CD4-positive, alpha-beta T cell treated with Interleukin-12 subunit alpha and Interleukin-12 subunit beta, for 1 hour (primary cell): Measurements from ENCODE around the gene RMC1.
"Not testable (repeated sequence)": the region's sequence is repeated elsewhere in the genome, so short reads cannot be mapped to it uniquely, and the experiment has no call there.

Experiments
- DNase-seq: peaks from one replicate; pipeline ENCODE4 v3.0.0-alpha.2; 2020

RMC1 gene

GRCh38 chr18:23498877-23499276 is 4.4 kb upstream of the RMC1 start:
- peak; percentile 81 for DNase-seq

GRCh38 chr18:23499291-23499781 is 4.0 kb upstream of the RMC1 start:
- DNase-seq, result no peak

- DNase-seq, result no peak
These were observed 1.7 kb upstream of the RMC1 start for GRCh38 chr18:23501626-23502025.

GRCh38 chr18:23502516-23503037 is 734 bp upstream of the RMC1 start:
- no peak for DNase-seq

GRCh38 chr18:23503963-23504344 is 643 bp downstream of the RMC1 start:
- DNase-seq, result peak; percentile 16

- DNase-seq, result peak; percentile 39
These were observed 1.4 kb downstream of the RMC1 start for GRCh38 chr18:23504720-23505119.

GRCh38 chr18:23506393-23506792 is 3.1 kb downstream of the RMC1 start:
- DNase-seq, result no peak

- DNase-seq, result not testable (repeated sequence)
These were observed 7.6 kb downstream of the RMC1 start for GRCh38 chr18:23510923-23511322.

GRCh38 chr18:23512216-23512615 is 8.9 kb downstream of the RMC1 start:
- not testable (repeated sequence) for DNase-seq

- no peak for DNase-seq
These were observed 9.3 kb downstream of the RMC1 start for GRCh38 chr18:23512641-23513040.

GRCh38 chr18:23515911-23516546 is 12.7 kb downstream of the RMC1 start:
- peak; percentile 83 for DNase-seq

GRCh38 chr18:23519734-23520133 is 16.4 kb downstream of the RMC1 start:
- DNase-seq, result no peak

- DNase-seq, result no peak
These were observed 18.0 kb downstream of the RMC1 start for GRCh38 chr18:23521271-23521670.

GRCh38 chr18:23521907-23522306 is 18.6 kb downstream of the RMC1 start:
- DNase-seq, result no peak

- no peak for DNase-seq
These were observed 20.3 kb downstream of the RMC1 start for GRCh38 chr18:23523429-23524212.

- no peak for DNase-seq
These were observed 20.9 kb downstream of the RMC1 start for GRCh38 chr18:23524213-23524707.

- no peak for DNase-seq
These were observed 23.3 kb downstream of the RMC1 start for GRCh38 chr18:23526501-23527063.

GRCh38 chr18:23528580-23529472 is 25.5 kb downstream of the RMC1 start:
- no peak for DNase-seq

- no peak for DNase-seq
These were observed 26.3 kb downstream of the RMC1 start for GRCh38 chr18:23529604-23530003.

- no peak for DNase-seq
These were observed 26.9 kb downstream of the RMC1 start for GRCh38 chr18:23530195-23530594.

- no peak for DNase-seq
These were observed 28.6 kb downstream of the RMC1 start for GRCh38 chr18:23531912-23532311.

- DNase-seq, result no peak
These were observed 29.5 kb downstream of the RMC1 start for GRCh38 chr18:23532848-23533247.

GRCh38 chr18:23534276-23534675 is 31.0 kb downstream of the RMC1 start:
- no peak for DNase-seq
